Suprapubic skin (tissue), 4 donors: ENCODE results near the gene CREBRF. TPM values are rescaled to one million over a fixed set of nuclear protein-coding genes. Genes with fewer than 3 reads are reported as not detected.
A peak's percentile ranks its signal among the peaks of the same experiment; 100 is the strongest.

ENCODE experiments used
- DNase-seq, 2 donors: peaks; one replicate each; pipeline ENCODE4 v3.0.0-alpha.2; 2019; ENCODE audit warnings: low spot score in 2 of 2
- H3K27ac ChIP-seq: fragments of 200-600 bp; sonication (generic); one replicate; pipeline ENCODE4 v1.5.1; 2019
- H3K27me3 ChIP-seq: fragments of 200-600 bp; sonication (generic); one replicate; pipeline ENCODE4 v1.5.1; 2019
- H3K36me3 ChIP-seq: fragments of 200-600 bp; sonication (generic); one replicate; pipeline ENCODE4 v1.5.1; 2019
- H3K4me1 ChIP-seq: fragments of 200-600 bp; sonication (generic); one replicate; pipeline ENCODE4 v1.5.1; 2019
- H3K4me3 ChIP-seq: fragments of 200-600 bp; sonication (generic); one replicate; pipeline ENCODE4 v1.5.1; 2019; ENCODE audit warnings: mild to moderate bottlenecking
- H3K9me3 ChIP-seq: fragments of 200-600 bp; sonication (generic); one replicate; pipeline ENCODE4 v1.5.1; 2019
- CTCF ChIP-seq, 2 donors: fragments of 200-600 bp in 1 of 2; fragments of 450-650 bp in 1 of 2; sonication (generic) in 1 of 2; IDR thresholded peaks; one replicate each; pipeline ENCODE4 v1.5.1; 2016 to 2019; ENCODE audit warnings: antibody characterized with exemption in 2 of 2, mild to moderate bottlenecking in 1 of 2, moderate library complexity in 1 of 2
- EP300 ChIP-seq: sonication (generic); formaldehyde crosslinking; IDR thresholded peaks from one replicate; pipeline ENCODE4 v1.6.1; 2017; ENCODE audit warnings: antibody characterized with exemption
- POLR2A ChIP-seq, 2 donors: fragments of 450-650 bp; IDR thresholded peaks; one replicate each; pipeline ENCODE4 v1.6.1; 2017; ENCODE audit warnings: antibody characterized with exemption in 2 of 2, mild to moderate bottlenecking in 2 of 2, moderate library complexity in 2 of 2
- POLR2AphosphoS5 ChIP-seq, 3 donors: sonication (generic); formaldehyde crosslinking; IDR thresholded peaks; one replicate each; pipeline ENCODE4 v1.6.1; 2017; ENCODE audit warnings: antibody characterized with exemption in 3 of 3
- WGBS: methylation state at CpG from one replicate; pipeline ENCODE4 v1.1.5; 2018; 5-methylcytosine and 5-hydroxymethylcytosine counted together
- total RNA-seq, 4 donors: library from RNA; depleted of rRNA; stranded (reverse); fragments of >200 nt; gene quantifications; one replicate each; pipeline ENCODE4 v1.1.0, GENCODE V29; 2016

Gene CREBRF
- total RNA-seq, 4 donors from 2014 or later = 21.8 to 65.5 (median 28.5) TPM

GRCh38 chr5:173018358-173018757, 37.8 kb upstream of the CREBRF start:
- Histone ChIP-seq H3K36me3 (peaks cover 23% of the 10 kb centered on the region), H3K27ac (no peak overlapping the region), H3K4me1 (peaks cover 33% of the 10 kb centered on the region), H3K4me3 (no peak overlapping the region), H3K27me3 (no peaks in the 10 kb centered on the region), H3K9me3 (no peaks in the 10 kb centered on the region)
- TF ChIP-seq POLR2A (IDR thresholded peaks at IDR 0.05) (no peak), EP300 (no peak), CTCF (IDR thresholded peaks at IDR 0.05) (no peak), POLR2AphosphoS5 (IDR thresholded peaks at IDR 0.05) (no peak)
- DNase-seq = peak in 1 of 2 donors; percentile 8
- WGBS = 92% methylated on average over 4 of the region's 4 CpGs

DNA sequence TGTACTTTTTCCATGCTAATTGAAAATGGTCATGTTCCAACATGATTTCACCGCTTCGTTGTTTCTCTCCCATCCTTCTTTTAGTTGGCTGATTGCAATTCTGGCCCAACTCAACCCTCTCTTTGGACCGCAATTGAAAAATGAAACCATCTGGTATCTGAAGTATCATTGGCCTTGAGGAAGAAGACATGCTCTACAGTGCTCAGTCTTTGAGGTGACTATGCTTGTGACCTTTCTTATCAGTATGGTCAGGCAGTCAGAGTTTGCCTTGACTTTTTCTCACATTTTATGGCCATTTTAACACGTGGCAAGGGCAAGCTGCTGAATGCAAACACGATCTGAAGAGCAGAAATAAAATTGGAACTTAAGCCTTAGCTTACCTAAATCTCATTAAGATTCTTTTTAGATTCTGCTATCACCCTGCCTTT, 36.0 kb upstream of the CREBRF start:
- no peak overlapping the region for H3K27ac ChIP-seq

GRCh38 chr5:173020643-173021042, 35.5 kb upstream of the CREBRF start:
- H3K9me3 ChIP-seq = no peaks in the 10 kb centered on the region
- H3K4me3 ChIP-seq = no peak overlapping the region
- TF ChIP-seq POLR2A (IDR thresholded peaks at IDR 0.05) = no peak
- no peak for TF ChIP-seq EP300
- no peak for TF ChIP-seq POLR2AphosphoS5 (IDR thresholded peaks at IDR 0.05)
- no peak for TF ChIP-seq CTCF (IDR thresholded peaks at IDR 0.05)
- H3K4me1 ChIP-seq = peaks cover 26% of the 10 kb centered on the region
- peak in 1 of 2 donors; percentile 16 for DNase-seq
- peaks cover 23% of the 10 kb centered on the region for H3K36me3 ChIP-seq
- no peak overlapping the region for H3K27ac ChIP-seq
- H3K27me3 ChIP-seq = no peaks in the 10 kb centered on the region
- WGBS = 83% methylated on average over 9 of the region's 9 CpGs

More for the DNA sequence above, 36.0 kb upstream of the CREBRF start:
- Histone ChIP-seq H3K9me3 (no peaks in the 10 kb centered on the region), H3K27me3 (no peaks in the 10 kb centered on the region), H3K4me3 (no peak overlapping the region), H3K4me1 (peaks cover 30% of the 10 kb centered on the region), H3K36me3 (peaks cover 23% of the 10 kb centered on the region)
- TF ChIP-seq POLR2A (IDR thresholded peaks at IDR 0.05) (no peak), CTCF (IDR thresholded peaks at IDR 0.05) (no peak), EP300 (no peak), POLR2AphosphoS5 (IDR thresholded peaks at IDR 0.05) (no peak)
- DNase-seq = peak in 1 of 2 donors; percentile 2
- 53% methylated on average over 5 of the region's 5 CpGs for WGBS

DNA sequence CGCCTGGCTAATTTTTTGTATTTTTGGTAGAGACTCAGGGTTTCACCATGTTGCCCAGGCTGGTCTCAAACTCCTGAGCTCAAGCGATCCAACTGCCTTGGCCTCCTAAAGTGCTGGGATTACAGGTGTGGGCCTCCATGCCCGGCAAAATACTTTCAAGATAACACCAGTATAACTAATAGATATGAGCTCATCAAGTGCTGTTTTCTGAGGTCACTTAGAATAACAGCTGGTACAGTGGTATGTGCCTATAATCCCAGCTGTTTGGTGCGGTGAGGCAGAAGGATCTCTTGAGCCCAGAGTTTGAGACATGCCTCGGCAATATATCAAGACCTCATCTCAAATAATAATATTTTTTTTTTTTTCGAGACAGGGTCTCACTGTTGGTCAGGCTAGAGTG, 30.5 kb upstream of the CREBRF start:
- H3K36me3 ChIP-seq = peaks cover 22% of the 10 kb centered on the region
- no peak for DNase-seq
- TF ChIP-seq POLR2AphosphoS5 (IDR thresholded peaks at IDR 0.05) = no peak
- TF ChIP-seq CTCF (IDR thresholded peaks at IDR 0.05) = no peak
- TF ChIP-seq EP300 = no peak
- TF ChIP-seq POLR2A (IDR thresholded peaks at IDR 0.05) = no peak
- H3K27me3 ChIP-seq = no peaks in the 10 kb centered on the region
- H3K4me3 ChIP-seq = no peak overlapping the region
- WGBS = 91% methylated on average over 6 of the region's 6 CpGs
- peaks cover 16% of the 10 kb centered on the region for H3K4me1 ChIP-seq
- no peak overlapping the region for H3K27ac ChIP-seq
- H3K9me3 ChIP-seq = no peaks in the 10 kb centered on the region

DNA sequence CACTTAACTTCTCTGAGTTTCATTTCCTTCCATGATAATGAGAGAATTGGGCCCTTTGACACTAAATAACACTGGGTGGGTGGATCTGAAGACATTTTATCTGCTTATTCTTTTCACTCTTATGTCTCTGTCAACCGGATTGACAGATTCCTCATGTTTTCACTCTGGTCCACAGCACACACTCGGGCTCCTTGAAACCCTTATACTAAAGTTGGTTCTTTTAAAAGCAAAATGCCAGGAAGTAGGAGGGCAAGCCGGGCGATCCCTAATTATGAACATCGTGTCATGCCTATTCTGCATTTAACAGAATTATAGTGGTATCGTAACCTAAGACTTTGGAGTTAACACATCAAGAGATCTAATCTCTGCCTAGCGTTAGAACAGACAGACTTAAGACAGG, 28.2 kb upstream of the CREBRF start:
- Histone ChIP-seq H3K4me3 (no peak overlapping the region), H3K27me3 (no peaks in the 10 kb centered on the region), H3K9me3 (no peaks in the 10 kb centered on the region), H3K36me3 (peaks cover 2% of the 10 kb centered on the region), H3K4me1 (peaks cover 16% of the 10 kb centered on the region), H3K27ac (no peak overlapping the region)
- no peak for TF ChIP-seq POLR2A (IDR thresholded peaks at IDR 0.05)
- no peak for TF ChIP-seq CTCF (IDR thresholded peaks at IDR 0.05)
- no peak for TF ChIP-seq POLR2AphosphoS5 (IDR thresholded peaks at IDR 0.05)
- no peak for TF ChIP-seq EP300
- no peak for DNase-seq
- 84% methylated on average over 7 of the region's 7 CpGs for WGBS
